Neural cell (in vitro differentiated cells): ENCODE data around the gene PRRX1. TPM values are rescaled to one million over a fixed set of nuclear protein-coding genes. Genes with fewer than 3 reads are reported as not detected.

Experiments used
- H2AFZ ChIP-seq: fragments of 200-600, 300-800 bp; sonication (generic), shearing (Covaris generic); 2 replicates; pipeline ENCODE4 v1.6.0; 2014; ENCODE audit warnings: low read depth, mild to moderate bottlenecking, antibody characterized with exemption, low read length, moderate library complexity
- H3F3A ChIP-seq: fragments of 200-600 bp; shearing (Covaris generic); 2 replicates; pipeline ENCODE4 v1.6.1; 2016; ENCODE audit warnings: mild to moderate bottlenecking, moderate library complexity, mixed read lengths, antibody characterized with exemption, low read length; ENCODE audit not compliant: insufficient read depth, poor library complexity, severe bottlenecking
- H3K27ac ChIP-seq: fragments of 200-600, 300-800 bp; sonication (generic), shearing (Covaris generic); 2 replicates; pipeline ENCODE4 v1.5.1; 2014; ENCODE audit warnings: mild to moderate bottlenecking, low read length, moderate library complexity
- H3K27me3 ChIP-seq: fragments of 300-800, 200-600 bp; sonication (generic), shearing (Covaris generic); 2 replicates; pipeline ENCODE4 v1.6.0; 2014; ENCODE audit warnings: mild to moderate bottlenecking, low read depth, low read length, moderate library complexity; ENCODE audit not compliant: insufficient read depth
- H3K36me3 ChIP-seq: fragments of 300-800, 200-600 bp; sonication (generic), shearing (Covaris generic); 2 replicates; pipeline ENCODE4 v1.5.1; 2014; ENCODE audit warnings: mild to moderate bottlenecking, antibody characterized with exemption, low read length, moderate library complexity; ENCODE audit not compliant: insufficient read depth
- H3K4me2 ChIP-seq: fragments of 300-800, 200-600 bp; sonication (generic), shearing (Covaris generic); 2 replicates; pipeline ENCODE4 v1.6.0; 2014; ENCODE audit warnings: mild to moderate bottlenecking, low read length
- H3K4me3 ChIP-seq: fragments of 300-800, 200-600 bp; sonication (generic), shearing (Covaris generic); 2 replicates; pipeline ENCODE4 v1.5.1; 2014; ENCODE audit warnings: mild to moderate bottlenecking, low read length, moderate library complexity
- H3K79me2 ChIP-seq: fragments of 200-600 bp; shearing (Covaris generic); replicated peaks from 2 replicates; pipeline ENCODE4 v1.6.0; 2014; ENCODE audit warnings: mild to moderate bottlenecking, low read length, moderate library complexity; ENCODE audit not compliant: insufficient read depth
- H3K9ac ChIP-seq: fragments of 300-800, 200-600 bp; sonication (generic), shearing (Covaris generic); 2 replicates; pipeline ENCODE4 v1.6.1; 2016; ENCODE audit warnings: mild to moderate bottlenecking, low read length, mixed read lengths
- H3K9me2 ChIP-seq: fragments of 200-600 bp; shearing (Covaris generic); 2 replicates; pipeline ENCODE4 v1.6.1; 2016; ENCODE audit warnings: mild to moderate bottlenecking, low read length, mixed read lengths; ENCODE audit not compliant: insufficient read depth
- H3K9me3 ChIP-seq: fragments of 200-600, 300-800 bp; sonication (generic), shearing (Covaris generic); 2 replicates; pipeline ENCODE4 v1.6.1; 2016; ENCODE audit warnings: mild to moderate bottlenecking, mixed run types, low read length, moderate library complexity, mixed read lengths
- H4K20me1 ChIP-seq: fragments of 200-600 bp; shearing (Covaris generic); 2 replicates; pipeline ENCODE4 v1.6.1; 2016; ENCODE audit warnings: mild to moderate bottlenecking, mixed run types; ENCODE audit not compliant: insufficient read depth
- EP300 ChIP-seq: fragments of 450-650 bp; conservative IDR thresholded peaks from 2 replicates; pipeline ENCODE4 v1.6.1; 2014; ENCODE audit warnings: antibody characterized with exemption, mild to moderate bottlenecking, moderate library complexity; ENCODE audit not compliant: poor library complexity, severe bottlenecking
- EZH2 ChIP-seq: fragments of 200-600, 300-800 bp; shearing (Covaris generic), sonication (generic); IDR thresholded peaks from 2 replicates; pipeline ENCODE4 v1.6.1; 2014; ENCODE audit warnings: antibody characterized with exemption, low read length, borderline replicate concordance, mild to moderate bottlenecking; ENCODE audit not compliant: insufficient read depth, poor library complexity, severe bottlenecking
- MXI1 ChIP-seq: fragments of 450-650 bp; conservative IDR thresholded peaks from 2 replicates; pipeline ENCODE4 v1.6.1; 2014; ENCODE audit warnings: antibody characterized with exemption, mild to moderate bottlenecking; ENCODE audit not compliant: poor library complexity, severe bottlenecking
- POLR2AphosphoS5 ChIP-seq: IDR thresholded peaks from 2 replicates; pipeline ENCODE4 v1.6.1; 2012
- RAD21 ChIP-seq: fragments of 450-650 bp; conservative IDR thresholded peaks from 2 replicates; pipeline ENCODE4 v1.6.1; 2014; ENCODE audit warnings: antibody characterized with exemption, mild to moderate bottlenecking, moderate library complexity
- SMC3 ChIP-seq: fragments of 450-650 bp; conservative IDR thresholded peaks from 2 replicates; pipeline ENCODE4 v1.6.1; 2014; ENCODE audit warnings: antibody characterized with exemption, mild to moderate bottlenecking, moderate library complexity; ENCODE audit not compliant: poor library complexity
- TAF1 ChIP-seq: IDR thresholded peaks from 2 replicates; pipeline ENCODE4 v1.6.1; 2012; ENCODE audit warnings: low read depth
- polyA plus RNA-seq: library from polyadenylated mRNA; depleted of rRNA; stranded (reverse); fragments of >200 nt; gene quantifications from 2 replicates; pipeline ENCODE4 v1.2.3, GENCODE V29; 2014
- TF ChIP-seq, protein P1 (sequence below): fragments of 450-650 bp; IDR thresholded peaks from 2 replicates; pipeline ENCODE4 v1.5.1; 2014; ENCODE audit warnings: antibody characterized with exemption, mild to moderate bottlenecking, moderate library complexity; ENCODE audit not compliant: poor library complexity, severe bottlenecking
- TF ChIP-seq, protein P2 (sequence below): IDR thresholded peaks from 2 replicates; pipeline ENCODE4 v1.6.1; 2012; ENCODE audit warnings: borderline replicate concordance

The PRRX1 gene
- polyA plus RNA-seq, 1 donor from 2014 or later, result 0.10 TPM

DNA sequence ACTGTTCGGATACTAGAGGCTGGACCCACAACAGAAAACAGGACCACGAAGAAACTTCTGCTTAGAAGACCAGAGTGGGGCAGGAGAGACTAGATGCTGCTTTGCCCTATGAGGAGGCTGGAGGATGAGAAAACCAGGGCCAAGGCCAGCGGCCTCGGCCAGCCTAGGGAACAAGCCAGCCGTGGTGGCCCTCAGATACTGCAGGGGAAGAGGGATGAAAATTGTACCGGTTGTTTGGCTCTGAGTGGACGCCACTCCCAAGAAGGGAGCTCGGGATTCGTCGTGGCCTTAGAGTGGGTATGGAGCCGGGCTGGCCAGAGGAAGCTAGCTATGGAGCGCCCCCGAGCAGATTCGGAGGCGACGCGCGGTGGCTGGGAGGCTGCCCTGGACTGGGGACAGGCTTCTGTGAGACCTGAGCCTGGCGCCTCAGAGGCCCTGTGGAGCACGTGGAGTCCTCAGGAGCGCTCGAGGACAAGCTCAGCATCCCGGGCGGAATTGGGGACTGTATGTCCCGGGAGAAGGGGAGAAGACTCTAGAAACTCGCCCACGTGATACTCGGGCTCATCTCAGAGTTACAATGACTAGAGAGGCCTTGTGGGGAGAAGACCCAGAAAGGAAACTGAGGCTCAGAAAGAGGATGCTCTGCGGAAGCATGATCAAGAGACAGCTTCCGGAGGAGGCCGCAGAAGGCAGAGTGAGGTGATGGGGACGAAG, 2.8 kb downstream of the PRRX1 start:
- no peak overlapping the region for H3K4me3 ChIP-seq
- H3K9ac ChIP-seq, result no peak overlapping the region
- H2AFZ ChIP-seq, result no peak overlapping the region
- no peaks in the 10 kb centered on the region for H3K36me3 ChIP-seq
- no peaks in the 10 kb centered on the region for H4K20me1 ChIP-seq
- no peaks in the 10 kb centered on the region for H3K9me2 ChIP-seq
- no peak overlapping the region for H3K4me2 ChIP-seq
- TF ChIP-seq, protein P1, sequence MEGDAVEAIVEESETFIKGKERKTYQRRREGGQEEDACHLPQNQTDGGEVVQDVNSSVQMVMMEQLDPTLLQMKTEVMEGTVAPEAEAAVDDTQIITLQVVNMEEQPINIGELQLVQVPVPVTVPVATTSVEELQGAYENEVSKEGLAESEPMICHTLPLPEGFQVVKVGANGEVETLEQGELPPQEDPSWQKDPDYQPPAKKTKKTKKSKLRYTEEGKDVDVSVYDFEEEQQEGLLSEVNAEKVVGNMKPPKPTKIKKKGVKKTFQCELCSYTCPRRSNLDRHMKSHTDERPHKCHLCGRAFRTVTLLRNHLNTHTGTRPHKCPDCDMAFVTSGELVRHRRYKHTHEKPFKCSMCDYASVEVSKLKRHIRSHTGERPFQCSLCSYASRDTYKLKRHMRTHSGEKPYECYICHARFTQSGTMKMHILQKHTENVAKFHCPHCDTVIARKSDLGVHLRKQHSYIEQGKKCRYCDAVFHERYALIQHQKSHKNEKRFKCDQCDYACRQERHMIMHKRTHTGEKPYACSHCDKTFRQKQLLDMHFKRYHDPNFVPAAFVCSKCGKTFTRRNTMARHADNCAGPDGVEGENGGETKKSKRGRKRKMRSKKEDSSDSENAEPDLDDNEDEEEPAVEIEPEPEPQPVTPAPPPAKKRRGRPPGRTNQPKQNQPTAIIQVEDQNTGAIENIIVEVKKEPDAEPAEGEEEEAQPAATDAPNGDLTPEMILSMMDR, result no peak
- TF ChIP-seq EZH2 (no peak), SMC3 (no peak), POLR2AphosphoS5 (no peak), TAF1 (no peak), MXI1 (no peak), EP300 (no peak), RAD21 (no peak)
- TF ChIP-seq, protein P2, sequence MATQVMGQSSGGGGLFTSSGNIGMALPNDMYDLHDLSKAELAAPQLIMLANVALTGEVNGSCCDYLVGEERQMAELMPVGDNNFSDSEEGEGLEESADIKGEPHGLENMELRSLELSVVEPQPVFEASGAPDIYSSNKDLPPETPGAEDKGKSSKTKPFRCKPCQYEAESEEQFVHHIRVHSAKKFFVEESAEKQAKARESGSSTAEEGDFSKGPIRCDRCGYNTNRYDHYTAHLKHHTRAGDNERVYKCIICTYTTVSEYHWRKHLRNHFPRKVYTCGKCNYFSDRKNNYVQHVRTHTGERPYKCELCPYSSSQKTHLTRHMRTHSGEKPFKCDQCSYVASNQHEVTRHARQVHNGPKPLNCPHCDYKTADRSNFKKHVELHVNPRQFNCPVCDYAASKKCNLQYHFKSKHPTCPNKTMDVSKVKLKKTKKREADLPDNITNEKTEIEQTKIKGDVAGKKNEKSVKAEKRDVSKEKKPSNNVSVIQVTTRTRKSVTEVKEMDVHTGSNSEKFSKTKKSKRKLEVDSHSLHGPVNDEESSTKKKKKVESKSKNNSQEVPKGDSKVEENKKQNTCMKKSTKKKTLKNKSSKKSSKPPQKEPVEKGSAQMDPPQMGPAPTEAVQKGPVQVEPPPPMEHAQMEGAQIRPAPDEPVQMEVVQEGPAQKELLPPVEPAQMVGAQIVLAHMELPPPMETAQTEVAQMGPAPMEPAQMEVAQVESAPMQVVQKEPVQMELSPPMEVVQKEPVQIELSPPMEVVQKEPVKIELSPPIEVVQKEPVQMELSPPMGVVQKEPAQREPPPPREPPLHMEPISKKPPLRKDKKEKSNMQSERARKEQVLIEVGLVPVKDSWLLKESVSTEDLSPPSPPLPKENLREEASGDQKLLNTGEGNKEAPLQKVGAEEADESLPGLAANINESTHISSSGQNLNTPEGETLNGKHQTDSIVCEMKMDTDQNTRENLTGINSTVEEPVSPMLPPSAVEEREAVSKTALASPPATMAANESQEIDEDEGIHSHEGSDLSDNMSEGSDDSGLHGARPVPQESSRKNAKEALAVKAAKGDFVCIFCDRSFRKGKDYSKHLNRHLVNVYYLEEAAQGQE, result no peak
- no peak overlapping the region for H3K27ac ChIP-seq
- no peaks in the 10 kb centered on the region for H3K9me3 ChIP-seq
- H3K27me3 ChIP-seq, result peaks cover 100% of the 10 kb centered on the region
- H3F3A ChIP-seq, result peaks cover 8% of the 10 kb centered on the region
- H3K79me2 ChIP-seq, result no peaks in the 10 kb centered on the region

DNA sequence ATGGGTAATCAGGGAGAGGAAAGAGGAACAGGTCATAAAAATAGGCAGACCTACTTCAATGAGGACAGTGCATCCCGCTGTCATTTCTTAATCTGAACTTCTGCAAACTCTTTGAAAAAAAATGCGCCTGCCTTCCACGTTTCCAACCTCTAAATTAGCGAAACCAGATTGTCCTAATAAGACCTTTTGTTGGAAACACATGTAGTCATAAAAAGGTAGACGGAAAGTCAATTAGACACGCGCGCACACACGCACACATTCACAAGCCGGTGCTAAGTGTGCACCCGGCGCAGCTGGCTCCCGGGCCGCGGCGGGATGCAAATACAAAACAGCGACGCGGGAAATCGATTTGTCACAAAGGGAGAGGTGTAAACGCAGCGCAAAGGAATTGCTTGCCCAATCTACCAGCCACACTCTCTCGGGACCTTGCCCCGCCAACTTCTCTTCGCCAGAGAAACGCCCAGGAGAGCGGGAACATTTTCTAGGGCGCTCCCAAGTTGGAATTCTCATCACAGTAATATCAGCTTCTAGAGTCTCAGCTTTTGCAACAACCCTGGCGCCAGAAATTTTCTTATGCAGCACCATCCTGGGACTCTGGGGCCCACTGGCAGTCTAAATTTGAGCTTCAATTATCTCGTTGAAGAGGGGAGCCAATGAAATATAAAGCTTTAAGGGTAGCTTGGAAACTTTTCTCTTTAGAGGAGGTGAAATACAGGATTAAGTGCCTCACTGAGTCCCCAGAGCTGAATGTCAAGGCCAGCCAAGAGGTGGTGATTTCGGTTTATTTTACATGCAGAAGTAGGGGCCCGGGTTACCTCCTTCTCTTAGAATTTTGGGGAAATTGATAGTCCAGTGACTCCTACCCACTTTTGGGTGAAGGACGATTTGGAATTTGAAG, 4.5 kb downstream of the PRRX1 start:
- Histone ChIP-seq H3K9ac (no peak overlapping the region), H3K27me3 (peaks cover 97% of the 10 kb centered on the region), H3K79me2 (no peaks in the 10 kb centered on the region), H2AFZ (no peak overlapping the region), H3F3A (peaks cover 2% of the 10 kb centered on the region), H3K9me3 (no peaks in the 10 kb centered on the region), H4K20me1 (no peaks in the 10 kb centered on the region), H3K36me3 (no peaks in the 10 kb centered on the region), H3K9me2 (no peaks in the 10 kb centered on the region), H3K4me3 (peak overlapping the region; percentile 41), H3K4me2 (no peak overlapping the region), H3K27ac (no peak overlapping the region)
- peak; percentile 34 for TF ChIP-seq POLR2AphosphoS5
- peak; percentile 54 for TF ChIP-seq EZH2
- no peak for TF ChIP-seq MXI1
- TF ChIP-seq TAF1, result no peak
